ENCODE data around the gene MYH7B. TPM values are rescaled to one million over a fixed set of nuclear protein-coding genes. Genes with fewer than 3 reads are reported as not detected.

Gene MYH7B
- total and polyA plus RNA-seq, 12 donors, result 22.1 to 962 (median 182) TPM

DNA sequence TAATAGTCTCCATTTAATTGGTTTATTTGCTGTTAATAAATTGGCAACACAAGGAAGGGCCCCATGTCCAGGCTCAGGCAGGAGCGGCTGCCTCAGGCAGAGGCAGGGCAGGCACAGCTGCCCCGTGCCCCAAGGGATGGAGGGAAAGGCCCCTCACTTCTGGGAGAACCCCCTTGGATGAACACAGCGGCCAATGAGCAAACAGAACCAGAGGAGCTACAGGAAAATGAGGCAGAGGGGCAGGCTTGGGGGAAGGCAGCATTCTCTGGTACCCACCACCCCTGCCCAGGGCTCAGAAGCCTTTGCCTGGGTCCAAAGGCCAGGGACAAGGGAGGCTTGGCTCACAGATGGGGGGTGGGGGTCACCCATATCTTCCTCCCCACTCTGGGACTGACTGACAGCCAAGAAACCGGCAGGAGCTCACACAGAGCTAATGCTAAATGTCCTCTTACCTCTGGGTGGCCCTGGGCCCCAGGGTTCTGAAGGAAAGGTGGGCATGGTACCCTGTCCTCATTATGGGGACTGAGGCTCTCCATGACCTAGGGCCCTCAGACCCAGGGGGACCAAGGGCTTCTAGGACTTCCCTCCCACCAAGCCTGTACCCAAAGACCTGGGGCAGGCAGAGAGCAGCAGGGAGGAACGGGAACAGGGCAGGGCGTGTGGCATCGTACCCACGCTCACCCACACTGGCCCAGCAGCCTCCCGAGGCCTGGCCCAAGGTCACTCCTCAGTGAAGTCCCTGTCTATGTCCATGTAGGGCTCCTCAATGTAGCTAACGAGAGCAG, 47.0 kb downstream of the MYH7B start:
- ATAC-seq (peak; percentile 2 to 20 (median 6)), DNase-seq (no peak)
- Histone ChIP-seq H3K27ac (peak overlapping the region in 7 of 10 donors; percentile 9 to 40 (median 26)), H3K9me3 (no peaks in the 10 kb centered on the region), H3K36me3 (peaks cover 14 to 100% (median 84%) of the 10 kb centered on the region in 9 donors), H3K27me3 (no peaks in the 10 kb centered on the region), H3K4me1 (peaks cover 0 to 13% (median 0%) of the 10 kb centered on the region in 9 donors), H3K4me3 (no peak overlapping the region)
- WGBS, 2 donors, result 56 to 69% methylated on average over 10 of the region's 10 CpGs
- no peak for TF ChIP-seq CTCF (IDR thresholded peaks at IDR 0.05)
- intact Hi-C loops (cut with DNase I), result no loop called here

DNA sequence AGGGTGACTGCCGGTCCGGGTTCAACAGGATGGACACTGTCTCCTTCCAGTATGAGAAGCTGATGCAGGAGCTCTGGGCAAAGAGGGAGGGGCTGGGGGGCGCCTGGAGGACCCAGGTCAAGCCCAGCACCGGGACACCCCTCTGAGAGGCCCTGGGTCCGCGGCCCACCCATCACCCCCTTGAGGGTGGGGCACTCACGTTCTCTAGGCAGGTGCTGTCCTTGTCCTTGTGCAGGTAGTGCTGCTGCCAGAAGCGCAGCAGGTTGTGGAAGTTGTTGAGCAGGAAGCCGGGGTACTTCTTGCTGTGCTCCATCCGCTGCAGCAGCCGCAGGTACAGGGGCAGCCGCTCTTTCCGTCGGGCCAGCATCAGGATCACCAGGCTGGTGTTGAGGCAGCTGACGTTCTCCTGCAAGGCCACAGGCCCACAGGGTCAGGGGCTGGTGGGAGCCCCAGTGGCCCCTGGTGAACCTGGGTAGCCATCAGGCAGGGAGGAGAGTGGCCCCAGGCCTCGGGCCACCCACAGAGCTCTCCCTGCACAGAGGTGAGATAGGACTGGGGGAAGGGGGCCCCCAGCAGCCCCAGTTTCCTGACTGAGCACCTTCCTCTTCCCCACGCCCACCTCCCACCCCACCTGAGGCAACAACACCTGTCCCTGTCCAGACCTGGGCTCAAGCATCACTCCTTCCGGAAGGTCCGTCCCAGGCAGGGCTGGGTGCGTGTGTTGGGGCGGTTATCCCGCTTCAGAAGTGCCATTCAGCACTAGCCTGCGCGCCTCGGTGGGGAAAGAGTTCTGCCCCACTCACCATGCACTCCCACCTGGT, 47.8 kb downstream of the MYH7B start:
- Histone ChIP-seq H3K27ac (peak overlapping the region in 7 of 10 donors; percentile 9 to 40 (median 26)), H3K4me1 (peaks cover 0 to 13% (median 0%) of the 10 kb centered on the region in 9 donors), H3K36me3 (peaks cover 14 to 100% (median 84%) of the 10 kb centered on the region in 9 donors), H3K4me3 (no peak overlapping the region), H3K27me3 (no peaks in the 10 kb centered on the region), H3K9me3 (no peaks in the 10 kb centered on the region)
- peak; percentile 1 to 10 (median 3) for ATAC-seq
- 75 to 80% methylated on average over 25 of the region's 25 CpGs for WGBS, 2 donors
- DNase-seq, result no peak
- no peak for TF ChIP-seq CTCF (IDR thresholded peaks at IDR 0.05)
- intact Hi-C loops (cut with DNase I), result no loop called here

GRCh38 chr20:35004051-35004725, 48.5 kb downstream of the MYH7B start:
- peak in 3 of 8 donors; percentile 3 to 8 (median 7) for ATAC-seq
- TF ChIP-seq CTCF (IDR thresholded peaks at IDR 0.05), result no peak
- 82% methylated on average over 18 of the region's 18 CpGs for WGBS, 2 donors

More at GRCh38 chr20:35004051-35004725, 48.5 kb downstream of the MYH7B start:
- intact Hi-C loops (cut with DNase I), result no loop called here
- Histone ChIP-seq H3K27ac (peak overlapping the region in 1 of 10 donors; percentile 40), H3K4me1 (peaks cover 0 to 13% (median 0%) of the 10 kb centered on the region in 9 donors), H3K36me3 (peaks cover 15 to 100% (median 84%) of the 10 kb centered on the region in 9 donors), H3K27me3 (no peaks in the 10 kb centered on the region), H3K4me3 (no peak overlapping the region), H3K9me3 (no peaks in the 10 kb centered on the region)
- DNase-seq, result no peak
